Loucy (cell line): Measurements from ENCODE around the gene METTL13.

Experiments used
- CTCF ChIP-seq: fragments of 200-600 bp; sonication (generic); conservative IDR thresholded peaks from 2 replicates; pipeline ENCODE4 v1.5.1; 2014; ENCODE audit warnings: mild to moderate bottlenecking, antibody characterized with exemption, low read length
- EZH2phosphoT487 ChIP-seq: fragments of 200-600 bp; IDR thresholded peaks from 2 replicates; pipeline ENCODE4 v1.6.1; 2018; ENCODE audit warnings: antibody characterized with exemption, mild to moderate bottlenecking, moderate library complexity, borderline replicate concordance

DNA sequence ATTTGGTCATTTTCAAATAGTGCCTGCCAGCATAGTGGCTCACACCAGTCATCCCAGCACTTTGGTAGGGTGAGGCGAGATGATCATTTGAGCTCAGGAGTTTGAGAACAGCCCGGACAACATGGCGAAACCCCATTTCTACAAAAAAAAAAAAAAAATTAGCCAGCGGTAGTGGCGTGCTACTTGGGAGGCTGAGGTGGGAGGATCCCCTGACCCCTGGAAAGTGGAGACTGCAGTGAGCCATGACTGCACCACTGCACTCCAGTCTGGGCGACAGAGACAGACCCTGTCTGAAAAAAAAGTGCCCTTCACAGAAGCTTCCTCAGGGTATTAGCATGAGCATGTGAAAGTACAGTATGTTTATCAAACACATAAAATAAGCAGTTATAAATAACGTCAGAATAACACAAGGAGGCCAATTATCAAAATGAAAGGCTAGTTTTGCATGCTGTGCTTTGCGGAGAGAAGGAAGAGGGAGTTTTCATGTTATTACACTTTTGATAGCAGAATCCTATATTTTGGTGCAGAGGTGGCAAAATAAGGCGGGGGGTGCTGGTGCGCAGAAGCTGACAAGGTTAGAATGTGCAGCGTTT is 781 bp upstream of the METTL13 start:
- no peak for TF ChIP-seq CTCF
- no peak for TF ChIP-seq EZH2phosphoT487
